Kidney glomerular epithelial cell (primary cell): Measurements from ENCODE around the gene SCAPER.
"Not testable (repeated sequence)": the region's sequence is repeated elsewhere in the genome, so short reads cannot be mapped to it uniquely, and the experiment has no call there.

Experiments
- DNase-seq: peaks from one replicate; lab custom pipeline; 2025; lab: John Stamatoyannopoulos, UW

Gene SCAPER

DNA sequence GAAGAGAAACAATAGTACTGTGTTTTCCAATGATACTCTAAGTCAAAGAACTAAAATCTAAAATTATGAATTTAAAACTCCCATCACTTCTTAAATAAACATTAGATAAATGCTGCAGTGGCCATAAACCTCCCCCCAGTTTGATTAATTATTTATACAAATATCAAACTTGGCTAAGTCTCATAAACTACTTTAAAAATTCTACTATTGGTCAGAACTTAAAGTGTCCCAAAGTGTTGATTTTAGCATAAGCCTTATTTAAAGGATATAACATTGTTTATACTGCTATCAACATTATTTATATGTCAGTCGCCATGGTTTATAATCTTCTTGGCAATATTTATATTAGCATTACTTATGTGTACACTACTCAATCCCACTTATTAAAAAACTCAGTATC is 132.4 kb downstream of the SCAPER start:
- no peak for DNase-seq

- no peak for DNase-seq
Measured at GRCh38 chr15:76764004-76764403, 141.1 kb downstream of the SCAPER start.

GRCh38 chr15:76763554-76763953 is 141.6 kb downstream of the SCAPER start:
- DNase-seq = no peak

- DNase-seq = no peak
Measured at GRCh38 chr15:76756381-76756780, 148.8 kb downstream of the SCAPER start.

- no peak for DNase-seq
Measured at GRCh38 chr15:76753771-76754170, 151.4 kb downstream of the SCAPER start.

- no peak for DNase-seq
Measured at GRCh38 chr15:76753131-76753530, 152.0 kb downstream of the SCAPER start.

DNA sequence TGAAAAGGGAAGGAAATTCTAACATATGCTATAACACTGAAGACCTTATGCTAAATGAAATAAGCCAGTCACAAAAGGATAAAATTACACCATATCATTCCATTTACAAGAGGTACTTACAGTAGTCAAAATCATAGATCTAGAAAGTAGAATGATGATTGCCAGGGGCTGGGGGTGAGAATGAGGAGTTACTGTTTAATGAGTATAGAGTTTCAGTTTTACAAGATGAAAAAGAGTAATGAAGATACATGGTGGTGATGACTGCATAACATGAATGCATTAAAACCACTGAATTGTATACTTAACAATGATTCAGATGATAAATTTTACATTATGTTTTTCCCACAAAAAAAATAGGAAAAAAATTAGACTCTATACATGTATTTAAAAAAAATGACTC is 152.6 kb downstream of the SCAPER start:
- DNase-seq = no peak

DNA sequence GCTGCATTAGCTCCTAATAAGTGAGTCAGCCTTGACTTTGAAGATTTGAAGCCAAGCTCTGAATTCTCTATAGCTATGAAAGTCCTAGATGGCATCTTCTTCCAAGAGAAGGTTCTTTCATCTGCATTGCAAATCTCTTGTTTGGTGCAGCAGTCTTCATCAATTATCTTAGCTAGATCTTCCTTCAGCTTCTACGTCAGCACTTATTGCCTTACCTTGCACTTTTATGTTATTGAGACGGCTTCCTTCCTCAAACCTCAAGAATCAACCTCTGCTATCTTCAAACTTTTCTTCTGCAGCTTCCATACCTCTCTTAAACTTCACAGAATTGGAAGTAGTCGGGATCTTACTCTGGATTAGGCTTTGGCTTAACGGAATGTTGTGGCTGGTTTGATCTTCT is 167.6 kb downstream of the SCAPER start:
- no peak for DNase-seq

DNA sequence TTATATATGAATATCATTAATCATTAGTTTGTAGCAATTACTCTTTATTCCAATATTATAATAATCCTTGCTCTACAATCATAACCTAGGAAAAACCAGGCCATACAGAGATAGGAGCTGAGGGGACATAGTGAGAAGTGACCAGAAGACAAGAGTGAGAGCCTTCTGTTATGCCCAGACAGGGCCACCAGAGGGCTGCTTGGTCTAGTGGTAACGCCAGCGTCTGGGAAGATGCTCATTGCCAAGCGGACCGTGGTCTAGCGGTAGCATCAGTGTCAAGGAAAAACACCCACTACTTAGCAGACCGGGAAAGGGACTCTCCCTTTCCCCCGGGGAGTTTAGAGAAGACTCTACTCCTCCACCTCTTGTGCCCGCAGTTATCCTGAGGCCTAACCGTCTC is 172.8 kb downstream of the SCAPER start:
- DNase-seq = not testable (repeated sequence)

DNA sequence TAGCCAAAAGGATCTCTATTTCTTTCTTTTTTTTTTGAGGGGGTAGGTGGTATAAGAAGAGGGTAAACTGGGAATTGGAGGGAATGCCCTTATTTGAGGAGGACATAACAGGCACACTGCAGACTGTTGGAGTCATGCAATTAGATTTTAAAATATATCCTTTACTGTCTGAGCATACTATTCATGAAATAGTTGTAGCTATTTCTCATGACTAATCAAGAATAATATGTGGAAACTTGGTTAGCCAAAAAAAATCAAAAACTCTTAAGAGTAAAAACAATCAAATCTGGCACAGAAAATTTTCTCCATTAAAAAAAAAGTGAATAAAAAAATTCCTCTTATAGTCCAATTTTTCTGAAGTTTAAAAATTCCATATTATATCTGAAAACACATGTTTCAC is 174.9 kb downstream of the SCAPER start:
- no peak for DNase-seq

DNA sequence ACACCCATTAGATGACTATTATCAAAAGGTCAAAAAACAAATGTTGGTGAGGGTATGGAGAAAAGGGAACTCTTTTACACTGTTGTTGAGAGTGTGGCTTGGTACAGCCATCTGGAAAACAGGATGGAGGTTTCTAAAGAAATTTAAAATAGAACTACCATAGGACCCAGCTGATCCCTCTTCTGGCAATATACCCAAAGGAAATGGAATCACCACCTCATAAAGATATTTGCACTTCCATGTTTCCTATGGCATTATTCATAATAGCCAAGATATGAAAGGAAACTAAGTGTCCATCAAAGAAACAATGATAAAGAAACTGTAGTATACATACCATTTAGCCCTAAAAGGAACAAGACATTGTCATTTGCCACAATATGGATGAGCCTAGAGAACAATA is 186.3 kb downstream of the SCAPER start:
- DNase-seq = no peak

DNA sequence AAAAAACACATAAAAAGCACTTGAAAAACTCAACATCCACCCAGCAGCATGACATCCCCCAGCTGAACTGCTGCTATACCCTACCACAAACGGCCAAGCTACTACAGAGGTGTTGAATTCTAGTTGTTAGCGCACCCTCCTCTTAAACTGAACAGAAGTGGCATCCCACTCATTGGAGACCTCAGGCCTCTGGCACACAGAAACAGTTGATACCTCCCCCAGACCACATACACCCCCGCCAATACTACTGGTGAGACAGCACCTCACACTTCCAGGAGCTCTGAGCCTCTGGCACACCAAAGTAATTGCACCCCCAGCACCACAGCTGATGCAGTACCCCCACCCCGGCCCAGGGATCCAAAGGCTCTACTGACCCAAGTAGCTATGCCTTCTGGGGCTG is 190.2 kb downstream of the SCAPER start:
- no peak for DNase-seq

GRCh38 chr15:76711351-76711827 is 193.8 kb downstream of the SCAPER start:
- DNase-seq = no peak

GRCh38 chr15:76704032-76704431 is 201.1 kb downstream of the SCAPER start:
- DNase-seq = not testable (repeated sequence)

- DNase-seq = no peak
Measured at GRCh38 chr15:76696840-76697239, 208.3 kb downstream of the SCAPER start.

DNA sequence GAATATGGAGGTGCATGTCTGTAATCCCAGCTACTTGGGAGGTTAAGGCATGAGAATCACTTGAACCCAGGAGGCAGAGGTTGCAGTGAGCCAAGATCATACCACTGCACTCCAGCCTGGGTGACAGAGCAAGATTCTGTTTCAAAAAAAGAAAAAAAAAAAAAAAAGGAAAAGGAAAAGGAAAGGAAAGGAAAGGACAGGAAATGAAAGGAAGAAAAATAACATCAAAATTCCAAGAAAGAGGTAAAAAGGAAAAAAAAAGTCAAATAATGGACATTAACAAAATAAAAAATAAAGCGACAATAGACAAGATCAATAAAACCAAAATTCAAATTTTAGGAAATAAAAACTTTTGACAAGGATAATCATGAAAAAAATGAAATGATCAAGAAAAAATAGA is 212.6 kb downstream of the SCAPER start:
- DNase-seq = not testable (repeated sequence)

DNA sequence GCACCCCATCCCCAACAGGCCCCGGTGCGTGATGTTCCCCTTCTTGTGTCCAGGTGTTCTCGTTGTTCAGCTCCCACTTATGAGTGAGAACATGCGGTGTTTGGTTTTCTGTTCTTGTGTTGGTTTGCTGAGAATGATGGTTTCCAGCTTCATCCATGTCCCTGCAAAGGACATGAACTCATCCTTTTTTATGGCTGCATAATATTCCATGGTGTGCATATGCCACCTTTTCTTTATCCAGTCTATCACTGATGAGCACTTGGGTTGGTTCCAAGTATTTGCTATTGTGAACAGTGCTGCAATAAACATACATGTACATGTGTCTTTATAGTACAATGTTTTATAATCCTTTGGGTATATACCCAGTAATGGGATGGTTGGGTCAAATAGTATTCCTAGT is 217.5 kb downstream of the SCAPER start:
- DNase-seq = not testable (repeated sequence)

DNA sequence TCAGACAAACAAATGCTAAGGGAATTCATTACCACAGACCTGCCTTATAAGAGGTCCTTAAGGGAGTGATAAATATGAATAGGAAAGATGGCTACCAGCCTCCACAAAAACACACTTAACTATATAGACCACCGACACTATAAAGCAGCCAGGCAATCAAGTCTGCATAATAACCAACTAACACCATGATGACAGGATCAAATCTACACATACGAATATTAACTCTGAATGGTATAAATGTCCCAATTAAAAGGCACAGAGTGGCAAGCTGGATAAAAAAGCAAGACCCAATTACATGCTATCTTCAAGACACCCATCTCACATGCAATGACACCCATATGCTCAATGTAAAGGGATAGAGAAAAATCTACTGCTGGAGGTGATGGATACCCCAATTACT is 221.1 kb downstream of the SCAPER start:
- DNase-seq = no peak

DNA sequence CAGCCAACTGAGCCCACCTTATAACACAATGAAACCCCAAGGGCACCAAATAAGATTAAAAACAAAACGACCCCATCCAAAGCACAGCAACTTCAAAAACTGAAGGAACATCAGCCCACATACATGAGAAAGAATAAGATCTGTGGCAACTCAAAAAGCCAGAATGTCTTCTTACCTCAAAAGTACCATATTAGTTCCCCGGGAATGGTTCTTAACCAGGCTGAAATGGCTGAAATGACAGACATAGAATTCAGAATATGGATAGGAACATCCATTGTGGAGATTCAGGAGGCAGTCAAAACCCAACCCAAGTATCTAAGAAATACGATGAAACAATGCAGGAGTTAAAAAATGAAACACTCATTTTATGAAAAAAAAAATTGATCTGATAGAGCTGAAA is 222.3 kb downstream of the SCAPER start:
- no peak for DNase-seq

DNA sequence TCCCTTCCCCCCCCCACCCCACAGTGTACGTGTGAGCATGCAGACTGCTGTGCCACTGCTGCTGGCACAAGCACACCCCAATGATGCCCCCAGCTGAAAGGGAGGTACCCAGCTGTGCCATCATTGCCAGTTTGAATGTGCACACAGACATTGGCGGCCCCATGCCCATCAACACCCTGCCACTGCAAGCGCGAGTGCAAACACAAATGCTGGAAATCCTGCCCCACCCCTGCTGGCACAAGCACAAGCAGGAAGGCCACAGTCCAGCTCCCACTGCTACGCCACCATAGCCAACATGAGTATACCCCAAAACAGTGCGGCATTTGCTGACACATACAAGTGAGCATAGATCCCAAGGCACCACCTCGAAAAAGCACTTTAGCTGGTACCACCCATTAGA is 222.9 kb downstream of the SCAPER start:
- no peak for DNase-seq

- peak; percentile 68 for DNase-seq
Measured at GRCh38 chr15:76678766-76679165, 226.4 kb downstream of the SCAPER start.

DNA sequence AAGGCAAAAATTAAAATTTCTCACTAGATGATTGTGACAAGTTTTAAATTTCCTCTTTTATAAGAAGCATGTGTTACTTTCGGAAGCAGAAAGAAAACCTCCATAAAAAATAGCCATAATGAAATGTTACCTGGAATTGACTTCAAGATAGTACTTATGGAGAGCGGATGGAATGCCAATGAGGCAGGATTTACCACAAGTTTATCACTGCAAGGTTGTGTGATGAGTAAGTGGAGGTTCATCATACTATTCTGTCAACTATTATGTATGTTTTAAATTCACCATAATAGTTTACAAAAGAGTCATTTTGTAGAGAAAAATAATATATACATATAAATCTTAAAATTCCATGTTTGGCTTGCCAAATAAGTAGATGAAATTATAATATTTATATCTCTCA is 230.3 kb downstream of the SCAPER start:
- DNase-seq = peak; percentile 63

- DNase-seq = no peak
Measured at GRCh38 chr15:76669521-76670207, 235.5 kb downstream of the SCAPER start.

- DNase-seq = no peak
Measured at GRCh38 chr15:76668900-76669299, 236.2 kb downstream of the SCAPER start.
